Pancreas (tissue), 10 donors: ENCODE data around the gene GRID1. TPM values are rescaled to one million over a fixed set of nuclear protein-coding genes. Genes with fewer than 3 reads are reported as not detected.
A peak's percentile ranks its signal among the peaks of the same experiment; 100 is the strongest.

Experiments used
- ATAC-seq, 4 donors: fragments of 200-7000 bp; cut with Tn5 transposase; one replicate each; pipeline versions ENCODE4 v1.8.0 to v1.9.1; 2020; ENCODE audit warnings: mild to moderate bottlenecking in 4 of 4, moderate library complexity in 4 of 4
- DNase-seq, 6 donors: peaks; one replicate each; pipeline ENCODE4 v3.0.0-alpha.2; 2020
- FAIRE-seq: peaks from 2 replicates; lab custom pipeline; 2012; peaks lifted over from hg19 to GRCh38; lab: Jason Lieb, UNC
- H3K27ac ChIP-seq, 4 donors: fragments of 200-600 bp; sonication (generic); 1 replicate in 3 of 4; 2 replicates in 1 of 4; pipeline versions ENCODE4 v1.5.0 to v1.8.0; 2020
- H3K27me3 ChIP-seq, 4 donors: fragments of 200-600 bp; one replicate each; pipeline ENCODE4 v1.8.0; 2021
- H3K36me3 ChIP-seq, 3 donors: fragments of 200-600 bp; sonication (generic) in 1 of 3; one replicate each; pipeline versions ENCODE4 v1.5.0 to v1.8.0; 2020 to 2021
- H3K4me1 ChIP-seq, 3 donors: fragments of 200-600 bp; one replicate each; pipeline ENCODE4 v1.8.0; 2021
- H3K4me3 ChIP-seq, 4 donors: fragments of 200-600 bp; sonication (generic) in 2 of 4; one replicate each; pipeline versions ENCODE4 v1.5.0 to v1.8.0; 2020 to 2021
- H3K9me3 ChIP-seq, 4 donors: fragments of 200-600 bp; one replicate each; pipeline ENCODE4 v1.8.0; 2021
- WGBS, 2 donors: extraction: QIAGEN DNeasy Blood & Tissue Kit; methylation state at CpG; one replicate each; pipeline ENCODE4 v1.1.7; 2013; 5-methylcytosine and 5-hydroxymethylcytosine counted together
- intact Hi-C, 3 donors: fragments of 100-400 bp; cut with DNase I; formaldehyde crosslinking; loops; one replicate each; pipeline versions ENCODE4 v1.11.1 to v1.14.2; 2022
- polyA plus RNA-seq, 2 donors: library from polyadenylated mRNA; stranded (reverse); fragments of 200-250 nt; gene quantifications; one replicate each; pipeline ENCODE4 v1.2.3, GENCODE V29; 2013
- total RNA-seq, 6 donors: library from RNA; stranded (reverse); fragmentation: NEBNext Ultra II Directional in 4 of 6; extraction: Animal tissue kit (Norgen Biotek cat#: 25700) in 4 of 6; gene quantifications; one replicate each; pipeline versions ENCODE4 v1.2.1 to v1.2.4, GENCODE V29; 2021 to 2023
- TF ChIP-seq, protein P1 (sequence below), 4 donors: fragments of 200-600 bp; sonication (generic) in 3 of 4; IDR thresholded peaks; one replicate each; pipeline versions ENCODE4 v1.5.0 to v1.8.0; 2021; ENCODE audit warnings: antibody characterized with exemption in 4 of 4
- donor health status: healthy with polysubstance abuse.
- donor health status: DM: no; HTN: no; CAD: no; lungs with moderate emphysema.
- donor health status: DM: no; HTN: no; CAD: no.
- donor health status: control.
- donor health status: control.
- donor health status: Bipolar disorder and iron deficiency.
- donor health status: DM: yes; HTN: yes; CAD: no.
- donor health status: DM: no; HTN: no; CAD: no.
- donor health status: DM: no; HTN: no; CAD: no.
- donor health status: DM: yes; HTN: yes; CAD: no.

The GRID1 gene
- total and polyA plus RNA-seq, 8 donors, result 0.05 to 1.5 (median 0.91) TPM

DNA sequence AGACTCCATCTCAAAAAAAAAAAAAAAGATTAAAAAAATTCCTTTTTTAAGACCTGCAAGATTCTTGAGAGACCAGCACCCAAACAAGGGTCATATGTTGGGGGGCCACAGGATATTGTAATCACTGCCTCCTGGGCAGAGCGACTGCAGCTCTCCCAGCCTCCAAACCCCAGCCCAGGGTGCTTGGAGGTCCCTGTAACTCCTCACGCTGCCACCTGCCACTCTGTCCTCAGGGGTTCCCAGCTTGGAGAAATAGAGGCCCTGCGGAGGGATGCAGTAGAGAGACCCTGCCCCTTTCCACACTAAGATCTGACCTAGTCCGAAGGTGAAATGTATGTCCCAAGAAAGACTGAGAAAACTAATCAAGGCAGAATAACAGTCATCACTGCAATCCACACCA lies 343.7 kb downstream of the GRID1 start:
- intact Hi-C loops, result no loop called here
- FAIRE-seq (no peak), ATAC-seq (no peak), DNase-seq (no peak)
- H3K27ac ChIP-seq, result no peak overlapping the region
- 97% methylated on average over 4 of the region's 4 CpGs for WGBS, 2 donors
- TF ChIP-seq, protein P1, sequence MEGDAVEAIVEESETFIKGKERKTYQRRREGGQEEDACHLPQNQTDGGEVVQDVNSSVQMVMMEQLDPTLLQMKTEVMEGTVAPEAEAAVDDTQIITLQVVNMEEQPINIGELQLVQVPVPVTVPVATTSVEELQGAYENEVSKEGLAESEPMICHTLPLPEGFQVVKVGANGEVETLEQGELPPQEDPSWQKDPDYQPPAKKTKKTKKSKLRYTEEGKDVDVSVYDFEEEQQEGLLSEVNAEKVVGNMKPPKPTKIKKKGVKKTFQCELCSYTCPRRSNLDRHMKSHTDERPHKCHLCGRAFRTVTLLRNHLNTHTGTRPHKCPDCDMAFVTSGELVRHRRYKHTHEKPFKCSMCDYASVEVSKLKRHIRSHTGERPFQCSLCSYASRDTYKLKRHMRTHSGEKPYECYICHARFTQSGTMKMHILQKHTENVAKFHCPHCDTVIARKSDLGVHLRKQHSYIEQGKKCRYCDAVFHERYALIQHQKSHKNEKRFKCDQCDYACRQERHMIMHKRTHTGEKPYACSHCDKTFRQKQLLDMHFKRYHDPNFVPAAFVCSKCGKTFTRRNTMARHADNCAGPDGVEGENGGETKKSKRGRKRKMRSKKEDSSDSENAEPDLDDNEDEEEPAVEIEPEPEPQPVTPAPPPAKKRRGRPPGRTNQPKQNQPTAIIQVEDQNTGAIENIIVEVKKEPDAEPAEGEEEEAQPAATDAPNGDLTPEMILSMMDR (IDR thresholded peaks at IDR 0.05), result no peak
- peaks cover 10 to 19% (median 17%) of the 10 kb centered on the region in 3 donors for H3K4me1 ChIP-seq
- H3K4me3 ChIP-seq, result no peak overlapping the region
- no peaks in the 10 kb centered on the region for H3K27me3 ChIP-seq
- no peaks in the 10 kb centered on the region for H3K9me3 ChIP-seq
- no peaks in the 10 kb centered on the region for H3K36me3 ChIP-seq

DNA sequence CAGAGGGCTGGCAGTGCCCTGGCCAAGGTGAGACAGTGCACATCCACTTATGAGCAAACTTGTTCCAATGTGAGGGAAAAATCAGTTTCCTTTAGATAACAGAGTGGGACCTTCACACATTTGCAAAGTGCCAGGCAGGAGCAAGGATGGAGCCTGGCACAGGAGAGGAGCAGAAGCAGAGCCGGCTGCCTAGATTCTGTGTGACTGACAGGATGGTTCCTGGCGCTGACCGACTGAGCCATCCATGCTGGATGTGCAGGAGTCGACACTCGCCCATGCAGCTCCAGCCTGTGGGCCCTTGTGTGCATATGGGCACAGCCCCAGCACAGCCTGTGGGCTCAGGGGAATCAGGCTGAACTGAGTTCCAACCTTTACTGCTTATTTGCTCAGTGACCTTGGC lies 346.5 kb downstream of the GRID1 start:
- Histone ChIP-seq H3K4me3 (no peak overlapping the region), H3K9me3 (no peaks in the 10 kb centered on the region), H3K27ac (no peak overlapping the region), H3K27me3 (no peaks in the 10 kb centered on the region), H3K4me1 (peaks cover 10 to 27% (median 19%) of the 10 kb centered on the region in 3 donors), H3K36me3 (no peaks in the 10 kb centered on the region)
- DNase-seq (peak in 1 of 6 donors; percentile 39), ATAC-seq (no peak), FAIRE-seq (no peak)
- intact Hi-C loops, result no loop called here
- TF ChIP-seq, protein P1 (IDR thresholded peaks at IDR 0.05), result no peak
- WGBS, 2 donors, result 62 to 67% methylated on average over 5 of the region's 5 CpGs

DNA sequence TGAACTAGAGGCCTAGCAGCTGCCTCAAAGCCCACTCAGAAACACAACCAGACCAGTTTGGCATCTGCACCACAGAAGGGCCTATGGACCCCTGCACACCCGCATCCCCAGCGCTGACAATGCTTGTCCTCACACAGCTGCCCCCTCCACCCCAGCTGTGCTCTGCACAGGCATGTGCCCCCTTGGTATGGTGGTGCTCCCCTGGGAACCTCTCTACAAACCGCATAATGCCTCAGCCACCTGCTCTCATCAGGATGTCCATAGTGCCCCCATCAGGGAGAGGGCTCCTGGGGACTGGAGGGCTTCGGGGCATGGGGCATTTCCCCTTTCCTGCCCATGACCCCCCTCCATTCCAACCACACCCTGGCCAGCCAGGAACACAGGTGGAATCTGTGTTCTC lies 347.5 kb downstream of the GRID1 start:
- Histone ChIP-seq H3K4me3 (no peak overlapping the region), H3K27ac (peak overlapping the region in 2 of 4 donors; percentile 58 to 73), H3K9me3 (no peaks in the 10 kb centered on the region), H3K36me3 (no peaks in the 10 kb centered on the region), H3K4me1 (peaks cover 10 to 27% (median 19%) of the 10 kb centered on the region in 3 donors), H3K27me3 (no peaks in the 10 kb centered on the region)
- ATAC-seq (no peak), FAIRE-seq (no peak), DNase-seq (peak in 1 of 6 donors; percentile 25)
- WGBS, 2 donors, result 94 to 100% methylated on average over 4 of the region's 4 CpGs
- intact Hi-C loops, result no loop called here
- TF ChIP-seq, protein P1 (IDR thresholded peaks at IDR 0.05), result no peak

DNA sequence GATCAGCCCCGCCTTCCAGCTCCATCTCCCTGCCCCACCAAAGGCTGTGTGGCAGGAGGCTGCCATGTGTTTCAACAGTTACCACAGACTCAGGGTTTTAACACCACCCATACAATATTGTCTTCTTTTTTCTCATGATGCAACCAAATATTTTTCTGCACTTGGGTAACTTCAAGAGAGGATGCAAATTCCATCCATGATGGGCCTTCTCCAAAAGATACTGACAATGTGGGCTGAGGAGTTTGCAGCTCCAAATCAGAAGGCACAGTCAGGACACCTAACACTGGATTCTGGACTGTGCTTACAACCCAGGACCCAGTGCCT lies 347.9 kb downstream of the GRID1 start:
- no peak overlapping the region for H3K4me3 ChIP-seq
- intact Hi-C loops, result no loop called here
- DNase-seq, result no peak
- H3K36me3 ChIP-seq, result no peaks in the 10 kb centered on the region
- peak overlapping the region in 3 of 4 donors; percentile 58 to 73 (median 71) for H3K27ac ChIP-seq
- no peak for ATAC-seq
- no peak for FAIRE-seq
- 63 to 70% methylated on average over 1 of the region's 1 CpG for WGBS, 2 donors
- H3K27me3 ChIP-seq, result no peaks in the 10 kb centered on the region
- H3K4me1 ChIP-seq, result peaks cover 10 to 27% (median 19%) of the 10 kb centered on the region in 3 donors
- TF ChIP-seq, protein P1 (IDR thresholded peaks at IDR 0.05), result no peak
- H3K9me3 ChIP-seq, result no peaks in the 10 kb centered on the region

DNA sequence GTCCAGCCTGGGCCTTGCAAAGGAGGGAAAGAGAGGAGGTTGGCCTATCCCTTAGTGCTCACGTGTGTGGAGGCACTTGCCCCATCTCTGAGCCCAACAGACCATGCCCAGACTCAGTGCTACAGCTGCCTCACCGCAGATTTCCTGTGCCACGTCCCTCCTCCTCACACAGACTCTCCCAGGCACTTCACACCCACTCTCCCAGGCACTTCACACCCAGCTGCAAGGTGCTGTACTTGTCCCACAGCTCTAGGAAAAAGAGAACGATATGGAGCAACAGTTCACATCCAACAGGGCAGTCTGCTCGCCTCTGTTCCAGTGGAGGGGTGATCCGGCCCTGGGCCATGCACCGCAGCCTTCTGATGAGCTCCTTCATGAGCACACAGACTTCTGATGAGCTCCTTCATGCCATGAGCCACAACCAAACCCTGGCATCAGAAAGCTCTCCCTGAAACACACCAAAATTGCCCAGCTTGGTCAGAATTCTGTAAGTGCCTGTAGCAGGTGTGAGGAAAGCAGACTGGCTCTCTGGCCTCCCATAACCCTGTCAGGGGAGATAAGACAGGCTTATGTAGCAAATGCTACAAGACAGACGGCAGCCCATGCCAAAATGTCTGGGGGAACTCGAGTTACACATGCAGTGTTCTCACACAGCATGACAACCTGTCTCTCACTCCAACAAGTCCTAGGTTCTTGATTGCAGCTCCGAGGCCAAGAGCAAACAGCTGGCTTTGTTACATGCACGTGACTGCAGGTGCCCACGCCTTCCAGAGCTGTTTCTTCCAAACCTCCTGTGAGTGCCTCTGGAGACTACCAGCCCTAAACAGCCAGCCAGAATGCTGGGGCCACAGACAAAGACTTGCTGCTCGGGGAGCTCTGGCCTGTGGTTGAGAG lies 348.5 kb downstream of the GRID1 start:
- DNase-seq (peak; percentile 61 to 93 (median 88)), FAIRE-seq (no peak), ATAC-seq (peak; percentile 92 to 95 (median 94))
- Histone ChIP-seq H3K27ac (peak overlapping the region; percentile 8 to 73 (median 64)), H3K9me3 (no peaks in the 10 kb centered on the region), H3K4me3 (no peak overlapping the region), H3K27me3 (no peaks in the 10 kb centered on the region), H3K4me1 (peaks cover 10 to 27% (median 19%) of the 10 kb centered on the region in 3 donors), H3K36me3 (no peaks in the 10 kb centered on the region)
- TF ChIP-seq, protein P1 (IDR thresholded peaks at IDR 0.05), result no peak
- intact Hi-C loops, result no loop called here
- 24 to 25% methylated on average over 13 of the region's 13 CpGs for WGBS, 2 donors
